T-helper 1 cell (primary cell): ENCODE results near the gene CD1E.
"Not testable (repeated sequence)": the region's sequence is repeated elsewhere in the genome, so short reads cannot be mapped to it uniquely, and the experiment has no call there.

Experiments used
- DNase-seq, 5 donors: peaks; one replicate each; pipeline ENCODE4 v3.0.0-alpha.2; 2012 to 2020
- total RNA-seq, 4 donors: gene quantifications; one replicate each; lab custom pipeline; 2026; lab: John Stamatoyannopoulos, UW

Gene CD1E
- total RNA-seq, result 0 reads per million in 4 donors

- no peak for DNase-seq
Observed at GRCh38 chr1:158353303-158354075, at the start of gene CD1E. Gene CD1E, plus strand, starts transcription at chr1:158353894. Its CDS starts 95 bp downstream, at chr1:158353989.

- DNase-seq, result no peak
Observed at GRCh38 chr1:158310623-158311022, 43.1 kb upstream of the CD1E start.

DNA sequence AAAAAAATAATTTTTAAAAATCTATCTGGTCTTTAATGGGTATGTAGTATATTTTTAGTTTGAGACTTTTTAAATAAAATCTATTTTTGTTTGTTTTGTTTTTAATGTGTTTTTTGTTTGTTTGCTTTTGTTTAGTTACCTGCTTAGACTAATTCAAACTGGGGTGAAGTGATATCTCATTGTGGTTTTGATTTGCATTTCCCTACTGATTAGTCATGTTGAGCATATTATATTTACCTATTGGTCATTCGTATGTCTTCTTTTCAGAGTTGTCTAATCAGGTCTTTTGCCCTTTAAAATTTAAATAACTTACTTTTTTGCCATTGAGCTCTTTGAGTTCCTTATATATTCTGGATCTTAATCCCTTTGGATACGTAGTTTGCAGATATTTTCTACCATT lies 42.6 kb upstream of the CD1E start:
- DNase-seq, result no peak

DNA sequence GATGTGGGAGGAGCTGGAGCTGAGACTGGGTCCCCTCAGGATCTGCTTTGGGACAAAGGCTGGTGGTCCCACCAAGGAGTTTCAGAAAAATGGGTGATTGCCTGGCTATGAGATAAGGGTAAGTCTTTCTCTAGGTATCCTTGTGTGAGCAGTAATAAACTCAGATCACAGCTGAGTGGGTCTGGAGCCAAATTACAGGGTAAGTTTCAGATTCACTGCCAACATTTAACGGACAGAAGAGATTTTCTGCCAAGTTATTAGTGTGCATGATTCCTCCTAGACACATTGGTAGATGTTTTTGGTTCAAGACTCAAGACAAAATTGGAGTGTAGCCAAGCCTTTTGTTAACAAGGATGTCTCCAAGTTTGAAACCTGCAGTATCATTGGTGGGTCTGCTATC lies 29.8 kb upstream of the CD1E start:
- DNase-seq, result no peak

DNA sequence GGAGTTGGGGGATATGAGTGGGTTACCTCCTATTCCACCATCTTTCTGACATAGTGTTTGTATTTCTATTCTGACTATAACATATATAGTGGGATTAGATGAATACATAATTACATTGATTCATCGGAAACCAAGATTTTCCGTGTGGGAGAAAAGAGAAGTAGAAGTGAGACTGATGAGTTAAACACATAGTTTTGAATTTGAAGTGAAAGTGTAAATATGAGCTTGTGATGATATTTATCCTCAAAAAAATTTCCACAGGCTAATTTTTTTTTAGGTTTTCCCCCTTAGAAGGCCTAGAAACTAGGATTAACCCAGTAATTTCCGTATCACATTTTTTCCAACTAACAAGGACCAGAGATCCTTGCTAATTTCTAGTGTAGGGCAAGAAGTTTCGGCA lies 29.3 kb upstream of the CD1E start:
- no peak for DNase-seq

DNA sequence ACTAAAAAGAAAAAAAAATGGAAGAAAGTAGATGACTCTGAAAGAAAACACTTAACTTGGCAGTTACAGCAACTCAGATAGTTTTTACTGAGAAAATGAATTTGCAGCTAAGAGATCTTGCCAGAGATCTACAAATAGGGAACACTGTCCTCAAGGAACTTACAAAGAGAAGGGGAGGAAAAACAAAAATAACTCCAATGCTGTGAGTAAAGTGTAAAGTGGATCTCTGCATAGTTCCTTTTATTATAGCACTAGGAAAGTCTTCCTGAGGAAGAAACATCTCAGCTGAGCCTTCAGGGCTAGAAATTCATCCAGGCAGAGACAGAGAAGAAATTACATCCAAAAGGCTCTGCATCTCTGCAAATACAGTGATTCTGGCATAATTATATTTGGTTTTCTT lies 26.2 kb upstream of the CD1E start:
- DNase-seq, result no peak

GRCh38 chr1:158328426-158328825 lies 25.3 kb upstream of the CD1E start:
- no peak for DNase-seq

DNA sequence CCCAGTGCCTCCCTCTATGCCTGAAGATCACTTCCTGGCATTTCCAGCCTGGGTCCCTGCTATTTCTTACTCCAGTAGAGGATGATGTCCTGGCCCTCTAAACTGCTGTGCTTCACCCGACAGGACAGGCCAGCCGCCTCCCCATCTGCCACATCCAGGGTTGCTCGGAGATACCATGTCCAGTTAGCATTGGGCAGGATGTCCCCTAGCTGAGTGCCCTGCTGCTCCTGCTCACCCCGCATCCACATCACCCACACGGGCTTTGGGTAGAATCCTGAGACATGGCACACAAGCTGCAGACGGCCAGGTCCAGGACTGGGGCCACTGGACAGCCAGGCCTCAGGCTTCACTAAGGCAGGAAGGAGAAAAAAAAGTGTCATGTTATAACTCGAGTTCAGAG lies 24.4 kb upstream of the CD1E start:
- DNase-seq, result no peak

DNA sequence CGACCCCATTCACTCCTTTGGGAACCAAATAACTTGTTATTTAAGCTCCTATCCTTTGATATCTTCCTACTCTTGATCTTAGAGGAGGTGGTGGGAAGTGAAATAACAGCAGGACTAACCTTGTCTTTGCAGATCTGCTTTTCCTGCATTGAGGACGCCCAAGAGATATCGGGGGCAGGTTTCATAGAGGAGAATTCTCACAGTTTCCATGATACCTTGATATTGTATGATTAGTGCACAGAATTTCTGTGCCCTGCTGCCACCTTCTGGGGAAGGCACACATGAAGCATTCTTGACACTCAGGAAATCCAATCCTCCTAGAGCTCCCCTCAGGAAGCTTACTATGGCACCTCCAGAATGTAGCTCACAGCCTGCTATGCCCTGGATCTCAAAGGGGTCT lies 24.0 kb upstream of the CD1E start:
- no peak for DNase-seq

- DNase-seq, result no peak
Observed at GRCh38 chr1:158330391-158331105, 23.1 kb upstream of the CD1E start.

GRCh38 chr1:158331106-158331425 lies 22.6 kb upstream of the CD1E start:
- DNase-seq, result no peak

GRCh38 chr1:158331481-158332150 lies 22.1 kb upstream of the CD1E start, which contains the start of gene CD1B:
Gene CD1B, minus strand, starts transcription at chr1:158331531. Its CDS starts 108 bp downstream, at chr1:158331423.
- DNase-seq, result no peak

GRCh38 chr1:158333405-158334155 lies 20.1 kb upstream of the CD1E start:
- no peak for DNase-seq

DNA sequence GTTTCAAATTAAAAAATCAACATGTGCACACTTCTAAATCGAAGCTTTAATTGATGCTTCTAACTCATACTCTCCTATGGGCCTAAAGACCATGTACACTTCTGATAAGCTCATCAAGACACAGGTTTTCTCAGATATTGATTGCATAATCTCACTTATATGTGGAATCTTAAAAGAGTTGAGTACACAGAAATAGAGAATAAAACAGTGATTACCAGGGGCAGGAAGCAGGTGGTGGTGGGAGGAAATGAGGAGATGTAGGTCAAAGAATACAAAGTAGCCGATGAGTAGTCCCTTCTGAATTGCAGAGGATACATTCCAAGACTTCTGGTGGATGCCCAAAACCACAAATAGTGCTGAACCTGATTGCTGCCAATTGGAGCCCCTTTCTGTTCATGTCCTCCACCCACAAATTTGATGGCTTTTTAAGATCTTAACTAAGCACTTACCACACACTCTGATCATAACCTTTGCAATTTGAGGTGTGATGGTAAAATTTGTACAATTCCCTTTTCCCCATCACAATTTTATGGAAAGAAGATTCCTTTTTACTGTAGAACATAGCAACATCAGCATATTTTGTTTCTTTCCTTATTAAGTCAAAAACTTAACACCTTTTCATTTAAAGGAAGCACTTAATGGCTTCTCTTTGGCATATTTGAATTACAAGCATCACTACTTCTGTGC lies 19.0 kb upstream of the CD1E start:
- no peak for DNase-seq

- DNase-seq, result no peak
Observed at GRCh38 chr1:158335213-158335532, 18.5 kb upstream of the CD1E start.

GRCh38 chr1:158336413-158336812 lies 17.3 kb upstream of the CD1E start:
- peak in 1 of 5 donors; percentile 42 for DNase-seq

- not testable (repeated sequence) for DNase-seq
Observed at GRCh38 chr1:158348946-158349345, 4.7 kb upstream of the CD1E start.

DNA sequence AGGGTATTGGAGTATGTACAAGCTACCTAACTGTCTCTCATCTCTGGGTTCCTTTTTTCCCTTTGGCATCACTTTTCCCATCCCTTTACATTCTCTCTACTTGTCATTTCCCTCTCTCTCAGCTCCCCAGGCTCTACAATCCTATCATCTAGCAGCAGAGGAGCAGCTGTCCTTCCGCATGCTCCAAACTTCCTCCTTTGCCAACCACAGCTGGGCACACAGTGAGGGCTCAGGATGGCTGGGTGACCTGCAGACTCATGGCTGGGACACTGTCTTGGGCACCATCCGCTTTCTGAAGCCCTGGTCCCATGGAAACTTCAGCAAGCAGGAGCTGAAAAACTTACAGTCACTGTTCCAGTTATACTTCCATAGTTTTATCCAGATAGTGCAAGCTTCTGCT lies 561 bp downstream of the CD1E start:
- DNase-seq, result no peak

DNA sequence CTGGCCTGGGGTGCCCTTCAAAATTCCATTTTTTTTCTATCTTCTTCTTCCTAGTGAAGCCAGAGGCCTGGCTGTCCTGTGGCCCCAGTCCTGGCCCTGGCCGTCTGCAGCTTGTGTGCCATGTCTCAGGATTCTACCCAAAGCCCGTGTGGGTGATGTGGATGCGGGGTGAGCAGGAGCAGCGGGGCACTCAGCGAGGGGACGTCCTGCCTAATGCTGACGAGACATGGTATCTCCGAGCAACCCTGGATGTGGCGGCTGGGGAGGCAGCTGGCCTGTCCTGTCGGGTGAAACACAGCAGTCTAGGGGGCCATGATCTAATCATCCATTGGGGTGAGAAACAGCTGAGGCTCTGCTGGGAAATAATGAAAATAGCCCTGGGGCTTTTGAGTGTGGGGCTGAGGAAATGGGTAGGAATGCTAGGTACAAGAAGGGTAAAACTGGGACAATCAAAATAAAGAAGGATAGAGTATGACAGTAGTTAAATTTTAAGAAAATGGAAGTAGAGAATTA lies 2.1 kb downstream of the CD1E start:
- no peak for DNase-seq

GRCh38 chr1:158356616-158357015 lies 2.9 kb downstream of the CD1E start:
- DNase-seq, result no peak

- no peak for DNase-seq
Observed at GRCh38 chr1:158357441-158357840, 3.7 kb downstream of the CD1E start.

DNA sequence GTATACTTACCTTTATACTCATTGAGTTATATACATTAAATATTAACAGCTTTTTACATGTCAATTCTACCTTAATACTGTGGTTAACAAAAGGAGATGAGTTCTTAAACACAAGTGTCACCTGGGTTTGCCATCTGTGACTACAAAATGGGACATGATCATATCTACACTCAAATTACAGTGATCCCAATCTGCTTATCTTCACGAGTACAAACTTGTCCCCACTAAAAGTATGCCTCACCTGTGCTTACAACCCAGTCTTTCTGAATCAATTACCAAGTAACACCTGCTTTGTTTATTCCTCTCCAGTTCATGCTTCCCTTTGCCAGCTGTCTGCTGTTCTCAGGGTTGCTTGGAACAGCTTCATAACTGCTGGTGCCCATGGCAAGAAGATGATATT lies 8.8 kb downstream of the CD1E start:
- no peak for DNase-seq
